ENCODE data around the gene CRYL1. TPM values are rescaled to one million over a fixed set of nuclear protein-coding genes. Genes with fewer than 3 reads are reported as not detected.

The CRYL1 gene
- total RNA-seq, 1 donor from 2014 or later: 19.8 TPM

GRCh38 chr13:20544201-20544923 lies 18.7 kb upstream of the CRYL1 start:
- intact Hi-C loops (cut with DNase I): no loop called here
- DNase-seq (ENCODE audit: missing footprints): no peak
- ATAC-seq: peak; percentile 52

GRCh38 chr13:20536992-20537391 lies 11.3 kb upstream of the CRYL1 start:
- intact Hi-C loops (cut with DNase I): no loop called here
- ATAC-seq: no peak
- DNase-seq (ENCODE audit: missing footprints): no peak

GRCh38 chr13:20534038-20534608 lies 8.5 kb upstream of the CRYL1 start:
- ATAC-seq: no peak
- no peak for DNase-seq (ENCODE audit: missing footprints)
- intact Hi-C loops (cut with DNase I): no loop called here

GRCh38 chr13:20528452-20528851 lies 2.8 kb upstream of the CRYL1 start:
- intact Hi-C loops (cut with DNase I): no loop called here
- no peak for ATAC-seq
- DNase-seq (ENCODE audit: missing footprints): no peak

GRCh38 chr13:20526664-20527063 lies 1.0 kb upstream of the CRYL1 start:
- ATAC-seq (no peak), DNase-seq (ENCODE audit: missing footprints) (no peak)
- intact Hi-C loops (cut with DNase I): loop anchor here (2.0 kb wide), 1 partner anchor 40 kb away; the partner anchor contains the start of gene IFT88

GRCh38 chr13:20525144-20525600 lies 485 bp downstream of the CRYL1 start:
- no peak for DNase-seq (ENCODE audit: missing footprints)
- intact Hi-C loops (cut with DNase I): no loop called here
- peak; percentile 15 for ATAC-seq

GRCh38 chr13:20521364-20522115 lies 4.1 kb downstream of the CRYL1 start:
- DNase-seq (ENCODE audit: missing footprints): no peak
- intact Hi-C loops (cut with DNase I): no loop called here
- ATAC-seq: no peak

GRCh38 chr13:20519875-20520274 lies 5.8 kb downstream of the CRYL1 start:
- ATAC-seq: no peak
- DNase-seq (ENCODE audit: missing footprints): no peak
- intact Hi-C loops (cut with DNase I): no loop called here

GRCh38 chr13:20518660-20519100 lies 7.0 kb downstream of the CRYL1 start:
- peak; percentile 81 for ATAC-seq

GRCh38 chr13:20514866-20515265 lies 10.8 kb downstream of the CRYL1 start:
- intact Hi-C loops (cut with DNase I): no loop called here
- ATAC-seq (no peak), DNase-seq (ENCODE audit: missing footprints) (no peak)

More at GRCh38 chr13:20518660-20519100, 7.0 kb downstream of the CRYL1 start:
- DNase-seq (ENCODE audit: missing footprints): no peak
- intact Hi-C loops (cut with DNase I): no loop called here

- no peak for ATAC-seq
- intact Hi-C loops (cut with DNase I): no loop called here
Observed at GRCh38 chr13:20513466-20513995, 12.1 kb downstream of the CRYL1 start.

GRCh38 chr13:20512042-20512683 lies 13.5 kb downstream of the CRYL1 start:
- DNase-seq (ENCODE audit: missing footprints) (no peak), ATAC-seq (no peak)
- intact Hi-C loops (cut with DNase I): no loop called here

More at GRCh38 chr13:20513466-20513995, 12.1 kb downstream of the CRYL1 start:
- no peak for DNase-seq (ENCODE audit: missing footprints)

GRCh38 chr13:20506696-20507095 lies 19.0 kb downstream of the CRYL1 start:
- no peak for DNase-seq (ENCODE audit: missing footprints)
- intact Hi-C loops (cut with DNase I): no loop called here
- no peak for ATAC-seq

- DNase-seq (ENCODE audit: missing footprints) (no peak), ATAC-seq (no peak)
- intact Hi-C loops (cut with DNase I): no loop called here
Observed at GRCh38 chr13:20505405-20506366, 20.0 kb downstream of the CRYL1 start.

- intact Hi-C loops (cut with DNase I): no loop called here
- ATAC-seq (no peak), DNase-seq (ENCODE audit: missing footprints) (no peak)
Observed at GRCh38 chr13:20503088-20504083, 22.3 kb downstream of the CRYL1 start.

- ATAC-seq: no peak
- intact Hi-C loops (cut with DNase I): no loop called here
- no peak for DNase-seq (ENCODE audit: missing footprints)
Observed at GRCh38 chr13:20501592-20501991, 24.1 kb downstream of the CRYL1 start.

- DNase-seq (ENCODE audit: missing footprints): no peak
- intact Hi-C loops (cut with DNase I): no loop called here
- ATAC-seq: no peak
Observed at GRCh38 chr13:20501120-20501519, 24.5 kb downstream of the CRYL1 start.
